CD4-positive, alpha-beta memory T cell (primary cell): ENCODE measurements around the gene EIF2B4. TPM values are rescaled to one million over a fixed set of nuclear protein-coding genes. Genes with fewer than 3 reads are reported as not detected.

Experiments used
- CTCF ChIA-PET: fragments of 350-600 bp; sonication (Branson Sonifier 250); formaldehyde crosslinking; loops from one replicate; lab custom pipeline; 2021; ENCODE audit warnings: inconsistent platforms; ENCODE audit not compliant: partially characterized antibody; lab: Charles Lee
- POLR2A ChIA-PET: fragments of 350-600 bp; sonication (Branson Sonifier 250); formaldehyde crosslinking; loops from one replicate; lab custom pipeline; 2021; ENCODE audit not compliant: partially characterized antibody; lab: Charles Lee
- DNase-seq, 5 donors: peaks; one replicate each; pipeline versions ENCODE4 v3.0.0 to v3.0.0-alpha.2; 2020 to 2022; ENCODE audit warnings: mixed read lengths in 1 of 5
- H3K27ac ChIP-seq: one replicate; pipeline ENCODE4 v1.7.0; 2013; ENCODE audit warnings: low read depth, low read length
- H3K27me3 ChIP-seq: 2 replicates; pipeline ENCODE4 v1.7.0; 2013; ENCODE audit warnings: mild to moderate bottlenecking, low read length, moderate library complexity; ENCODE audit not compliant: insufficient read depth
- H3K36me3 ChIP-seq: 2 replicates; pipeline ENCODE4 v1.7.0; 2013; ENCODE audit warnings: mild to moderate bottlenecking, low read length, moderate library complexity; ENCODE audit not compliant: insufficient read depth
- H3K4me1 ChIP-seq: 2 replicates; pipeline ENCODE4 v1.7.0; 2013; ENCODE audit warnings: mild to moderate bottlenecking, low read length, moderate library complexity; ENCODE audit not compliant: insufficient read depth
- H3K4me3 ChIP-seq, 2 donors: one replicate each; pipeline ENCODE4 v1.7.0; 2013; ENCODE audit warnings: low read length in 2 of 2, mild to moderate bottlenecking in 1 of 2
- H3K9me3 ChIP-seq, 2 donors: one replicate each; pipeline ENCODE4 v1.7.0; 2013; ENCODE audit warnings: low read length in 2 of 2, control low read depth in 1 of 2; ENCODE audit not compliant: control insufficient read depth in 1 of 2
- H3K27ac Mint-ChIP-seq, 7 donors: one replicate each; pipeline ENCODE4 v1.8.0; 2020 to 2021; ENCODE audit warnings: mixed read lengths in 7 of 7, mild to moderate bottlenecking in 6 of 7, inconsistent platforms in 3 of 7, moderate library complexity in 3 of 7
- H3K27me3 Mint-ChIP-seq, 2 donors: one replicate each; pipeline ENCODE4 v1.8.0; 2020 to 2021; ENCODE audit warnings: mixed read lengths in 2 of 2
- H3K36me3 Mint-ChIP-seq, 2 donors: one replicate each; pipeline ENCODE4 v1.8.0; 2020 to 2021; ENCODE audit warnings: mixed read lengths in 2 of 2, inconsistent platforms in 1 of 2, mild to moderate bottlenecking in 1 of 2
- H3K4me1 Mint-ChIP-seq, 4 donors: one replicate each; pipeline ENCODE4 v1.8.0; 2020 to 2021; ENCODE audit warnings: mixed read lengths in 4 of 4, mild to moderate bottlenecking in 1 of 4
- H3K4me3 Mint-ChIP-seq, 8 donors: one replicate each; pipeline ENCODE4 v1.8.0; 2020 to 2021; ENCODE audit warnings: mixed read lengths in 8 of 8, mild to moderate bottlenecking in 7 of 8, moderate library complexity in 6 of 8, inconsistent platforms in 3 of 8
- H3K9me3 Mint-ChIP-seq, 8 donors: one replicate each; pipeline ENCODE4 v1.8.0; 2020 to 2021; ENCODE audit warnings: mixed read lengths in 8 of 8, mild to moderate bottlenecking in 5 of 8, inconsistent platforms in 3 of 8, moderate library complexity in 1 of 8
- intact Hi-C: fragments of 100-400 bp; cut with micrococcal nuclease; formaldehyde crosslinking; loops from one replicate; pipeline ENCODE4 v1.15.1; 2023
- polyA plus RNA-seq, 2 donors: library from polyadenylated mRNA; unstranded; fragments of 300-500 nt; fragmentation: Illumina TruSeq; gene quantifications; one replicate each; pipeline ENCODE4 v1.2.3, GENCODE V29; 2021
- total RNA-seq, 2 experiments: library from RNA; stranded (reverse); gene quantifications; one replicate each; pipeline ENCODE4 v1.2.3, GENCODE V29; 2021

Gene EIF2B4
- total and polyA plus RNA-seq, 4 experiments from 2014 or later: 33.4 to 56.0 (median 41.8) TPM

DNA sequence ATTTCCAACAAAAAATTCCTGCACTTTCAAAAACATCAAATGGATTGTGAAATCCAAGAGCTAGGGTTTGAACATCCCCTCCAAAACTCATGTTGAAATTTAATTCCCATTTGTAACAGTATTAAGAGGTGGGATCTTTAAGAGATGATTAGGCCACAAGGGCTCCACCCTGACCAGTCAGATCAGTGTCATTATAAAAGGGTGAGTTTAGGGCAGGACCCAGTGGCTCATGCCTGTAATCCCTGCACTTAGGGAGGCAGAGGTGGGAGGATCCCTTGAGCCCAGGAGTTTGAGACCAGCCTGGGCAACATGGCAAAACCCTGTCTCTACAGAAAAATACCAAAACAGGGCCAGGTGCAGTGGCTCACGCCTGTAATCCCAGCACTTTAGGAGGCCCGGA lies 22.5 kb downstream of the EIF2B4 start:
- peaks cover 28 to 43% (median 29%) of the 10 kb centered on the region in 4 donors for H3K4me1 Mint-ChIP-seq
- H3K27me3 Mint-ChIP-seq: no peaks in the 10 kb centered on the region
- DNase-seq: no peak
- intact Hi-C loops: no loop called here
- Histone ChIP-seq H3K4me3 (no peak overlapping the region), H3K4me1 (peaks cover 11% of the 10 kb centered on the region), H3K9me3 (no peaks in the 10 kb centered on the region), H3K36me3 (peaks cover 8% of the 10 kb centered on the region), H3K27ac (no peak overlapping the region), H3K27me3 (no peaks in the 10 kb centered on the region)
- H3K27ac Mint-ChIP-seq: peak overlapping the region in 1 of 7 donors; percentile 8
- CTCF ChIA-PET: interaction anchor here (1.5 kb wide), 1 partner anchor 8 kb away, joined by 4 read pairs; no protein-coding TSS in a partner anchor
- H3K9me3 Mint-ChIP-seq: no peaks in the 10 kb centered on the region
- H3K4me3 Mint-ChIP-seq: no peak overlapping the region
- POLR2A ChIA-PET: no interaction called here
- peaks cover 7 to 31% of the 10 kb centered on the region in 2 donors for H3K36me3 Mint-ChIP-seq

DNA sequence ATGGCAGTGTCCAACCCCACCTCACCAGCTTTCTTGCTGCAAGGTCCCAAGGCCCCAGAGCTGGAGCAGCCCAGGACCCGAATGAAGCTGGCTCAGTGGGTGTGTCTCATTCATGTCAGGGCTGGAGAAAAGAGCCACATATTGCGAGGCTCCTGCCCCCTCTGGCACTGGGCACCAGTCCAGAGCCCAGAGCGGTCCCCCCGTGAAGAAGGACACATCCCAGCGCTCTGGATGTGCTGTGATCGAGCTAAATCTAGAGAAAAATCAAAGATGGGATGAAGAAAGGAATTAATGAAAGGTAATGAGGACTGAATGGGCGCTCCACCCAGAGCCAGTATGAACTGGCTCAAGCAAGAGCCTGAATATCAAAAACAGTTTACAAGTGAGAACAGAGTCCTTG lies 34.0 kb downstream of the EIF2B4 start:
- no peaks in the 10 kb centered on the region for H3K4me1 ChIP-seq
- no peak overlapping the region for H3K27ac ChIP-seq
- no peaks in the 10 kb centered on the region for H3K27me3 ChIP-seq
- H3K9me3 Mint-ChIP-seq: no peaks in the 10 kb centered on the region
- peak overlapping the region in 1 of 7 donors; percentile 59 for H3K27ac Mint-ChIP-seq
- intact Hi-C loops: no loop called here
- H3K4me1 Mint-ChIP-seq: no peaks in the 10 kb centered on the region
- no peaks in the 10 kb centered on the region for H3K9me3 ChIP-seq
- no peak overlapping the region for H3K4me3 ChIP-seq
- DNase-seq: no peak
- ChIA-PET CTCF (interaction anchor here (1.0 kb wide), 1 partner anchor 22 kb away, joined by 4 read pairs; no protein-coding TSS in a partner anchor), POLR2A (interaction anchor here (1.2 kb wide), 1 partner anchor 13 kb away, joined by 3 read pairs; no protein-coding TSS in a partner anchor)
- peaks cover 37 to 65% of the 10 kb centered on the region in 2 donors for H3K36me3 Mint-ChIP-seq
- peaks cover 45% of the 10 kb centered on the region for H3K36me3 ChIP-seq
- no peaks in the 10 kb centered on the region for H3K27me3 Mint-ChIP-seq
- H3K4me3 Mint-ChIP-seq: no peak overlapping the region

DNA sequence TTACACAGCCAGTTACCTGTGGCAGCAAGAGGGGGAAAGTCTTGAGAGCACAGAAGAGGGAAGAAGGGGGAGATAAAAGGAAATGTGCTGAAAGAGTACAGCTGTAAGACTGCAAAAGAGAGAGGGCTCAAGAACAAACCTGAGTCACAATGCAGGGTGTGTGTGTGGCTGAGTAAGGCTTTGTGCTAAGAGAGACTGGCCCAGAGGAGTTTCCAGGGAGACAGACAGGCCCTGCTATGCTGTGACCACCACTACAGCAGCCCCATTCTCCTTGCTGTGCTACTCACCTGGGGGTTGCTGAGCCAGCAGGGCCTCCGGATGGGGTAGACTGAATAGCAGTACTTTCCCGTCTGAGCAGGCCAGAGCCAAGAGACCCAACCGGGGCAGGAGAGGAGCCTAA lies 34.8 kb downstream of the EIF2B4 start:
- Histone ChIP-seq H3K27ac (no peak overlapping the region), H3K4me3 (no peak overlapping the region), H3K36me3 (peaks cover 41% of the 10 kb centered on the region), H3K9me3 (no peaks in the 10 kb centered on the region), H3K4me1 (no peaks in the 10 kb centered on the region), H3K27me3 (no peaks in the 10 kb centered on the region)
- ChIA-PET POLR2A (no interaction called here), CTCF (no interaction called here)
- intact Hi-C loops: no loop called here
- Mint-ChIP-seq H3K9me3 (no peaks in the 10 kb centered on the region), H3K36me3 (peaks cover 37 to 64% of the 10 kb centered on the region in 2 donors), H3K27me3 (no peaks in the 10 kb centered on the region), H3K4me1 (no peaks in the 10 kb centered on the region), H3K4me3 (no peak overlapping the region), H3K27ac (peak overlapping the region in 3 of 7 donors; percentile 33 to 56 (median 36))
- DNase-seq: no peak

DNA sequence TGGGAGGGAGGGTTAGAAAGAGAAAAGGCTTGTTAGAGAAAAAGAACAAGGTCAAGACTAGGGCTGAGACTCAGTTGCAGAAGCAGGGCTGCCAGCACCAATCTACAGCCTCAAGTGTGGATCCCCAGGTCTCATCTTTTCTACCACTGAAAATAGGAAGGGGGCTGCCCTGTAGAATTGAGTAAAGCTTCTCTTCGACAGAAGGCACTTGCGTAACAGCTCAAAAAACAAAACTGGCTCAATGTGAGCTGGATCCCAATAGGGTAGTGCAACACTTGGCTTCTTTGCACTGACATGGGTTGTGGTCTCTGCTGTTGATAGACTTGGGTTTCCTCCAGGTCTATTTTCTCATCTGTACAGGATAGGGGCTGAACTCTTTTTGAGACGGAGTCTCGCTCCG lies 45.4 kb downstream of the EIF2B4 start:
- no peaks in the 10 kb centered on the region for H3K27me3 ChIP-seq
- H3K4me3 ChIP-seq: no peak overlapping the region
- Mint-ChIP-seq H3K4me1 (peaks cover 12 to 28% (median 18%) of the 10 kb centered on the region in 4 donors), H3K27me3 (no peaks in the 10 kb centered on the region), H3K9me3 (peaks cover 0 to 2% (median 0%) of the 10 kb centered on the region in 8 donors), H3K27ac (peak overlapping the region; percentile 10 to 87 (median 59)), H3K4me3 (peak overlapping the region in 7 of 8 donors; percentile 20 to 67 (median 40)), H3K36me3 (peaks cover 25 to 45% of the 10 kb centered on the region in 2 donors)
- H3K9me3 ChIP-seq: no peaks in the 10 kb centered on the region
- H3K4me1 ChIP-seq: peaks cover 25% of the 10 kb centered on the region
- DNase-seq: no peak
- ChIA-PET CTCF (no interaction called here), POLR2A (interaction anchor here (0.5 to 3.3 kb wide), 2 partner anchors 32 to 541 kb away, joined by 3 to 19 read pairs; partner anchors contain the start of gene GTF3C2)
- intact Hi-C loops: no loop called here
- H3K27ac ChIP-seq: no peak overlapping the region
- peaks cover 21% of the 10 kb centered on the region for H3K36me3 ChIP-seq

- CTCF ChIA-PET: interaction anchor here (1.5 to 1.9 kb wide), 2 partner anchors 21 to 58 kb away, joined by 4 to 17 read pairs; no protein-coding TSS in a partner anchor
- no peak for DNase-seq
- intact Hi-C loops: loop anchor here (1.0 kb wide), 2 partner anchors 33 to 166 kb away; partner anchors contain the start of genes GTF3C2 and IFT172
- H3K4me1 ChIP-seq: peaks cover 25% of the 10 kb centered on the region
- Mint-ChIP-seq H3K4me1 (peaks cover 12 to 28% (median 18%) of the 10 kb centered on the region in 4 donors), H3K27ac (peak overlapping the region; percentile 96 to 100 (median 98)), H3K4me3 (peak overlapping the region; percentile 95 to 100 (median 96)), H3K27me3 (no peaks in the 10 kb centered on the region), H3K9me3 (peaks cover 0 to 2% (median 0%) of the 10 kb centered on the region in 8 donors), H3K36me3 (peaks cover 21 to 40% of the 10 kb centered on the region in 2 donors)
- peak overlapping the region; percentile 95 for H3K27ac ChIP-seq
- H3K27me3 ChIP-seq: no peaks in the 10 kb centered on the region
- POLR2A ChIA-PET: interaction anchor here (0.6 to 3.3 kb wide), 14 partner anchors 9 to 359 kb away, joined by 3 to 19 read pairs (median 9); partner anchors contain the start of genes AGBL5, EIF2B4, GTF3C2 and NRBP1
- H3K36me3 ChIP-seq: peaks cover 14% of the 10 kb centered on the region
- H3K4me3 ChIP-seq: peak overlapping the region; percentile 81 to 97
- no peaks in the 10 kb centered on the region for H3K9me3 ChIP-seq
Measured at GRCh38 chr2:27323596-27324285, 46.4 kb downstream of the EIF2B4 start.

GRCh38 chr2:27322766-27323595 lies 47.2 kb downstream of the EIF2B4 start, which contains the start of gene MPV17:
Gene MPV17, minus strand, starts transcription at chr2:27323097. Its CDS starts 580 bp downstream, at chr2:27322517.
- peak within 1 kb of the TSS; percentile 81 to 97 for H3K4me3 ChIP-seq
- ChIA-PET CTCF (interaction anchor here (1.0 to 1.9 kb wide), 4 partner anchors 20 to 57 kb away, joined by 3 to 17 read pairs (median 4); no protein-coding TSS in a partner anchor), POLR2A (interaction anchor here (0.6 to 3.3 kb wide), 22 partner anchors 8 to 360 kb away, joined by 3 to 19 read pairs (median 4); partner anchors contain the start of genes AGBL5, EIF2B4, GTF3C2 and NRBP1)
- Mint-ChIP-seq H3K4me3 (peak within 1 kb of the TSS; percentile 95 to 100 (median 96)), H3K9me3 (peaks cover 0 to 2% (median 0%) of the 10 kb centered on the region in 8 donors), H3K27ac (peak within 1 kb of the TSS; percentile 96 to 100 (median 98)), H3K27me3 (no peaks in the 10 kb centered on the region), H3K36me3 (peaks cover 13 to 32% of the 10 kb centered on the region in 2 donors), H3K4me1 (peaks cover 12 to 28% (median 18%) of the 10 kb centered on the region in 4 donors)
- peaks cover 25% of the 10 kb centered on the region for H3K4me1 ChIP-seq
- no peaks in the 10 kb centered on the region for H3K27me3 ChIP-seq
- H3K36me3 ChIP-seq: peaks cover 6% of the 10 kb centered on the region
- peak within 1 kb of the TSS; percentile 95 for H3K27ac ChIP-seq
- H3K9me3 ChIP-seq: no peaks in the 10 kb centered on the region
- intact Hi-C loops: loop anchor here (1.0 kb wide), 3 partner anchors 33 to 166 kb away; partner anchors contain the start of genes EIF2B4, GTF3C2, IFT172 and SNX17
- peak; percentile 82 to 89 (median 82) for DNase-seq
